GM18507 (cell line): ENCODE measurements around the gene KRT6A.

ENCODE experiments used
- DNase-seq: peaks from one replicate; pipeline ENCODE4 v3.0.0; 2011; ENCODE audit warnings: low read depth; ENCODE audit not compliant: insufficient read length; ENCODE audit errors: extremely low spot score
- FAIRE-seq: peaks from 2 replicates; lab custom pipeline; 2011; peaks lifted over from hg19 to GRCh38; lab: Jason Lieb, UNC

Gene KRT6A

DNA sequence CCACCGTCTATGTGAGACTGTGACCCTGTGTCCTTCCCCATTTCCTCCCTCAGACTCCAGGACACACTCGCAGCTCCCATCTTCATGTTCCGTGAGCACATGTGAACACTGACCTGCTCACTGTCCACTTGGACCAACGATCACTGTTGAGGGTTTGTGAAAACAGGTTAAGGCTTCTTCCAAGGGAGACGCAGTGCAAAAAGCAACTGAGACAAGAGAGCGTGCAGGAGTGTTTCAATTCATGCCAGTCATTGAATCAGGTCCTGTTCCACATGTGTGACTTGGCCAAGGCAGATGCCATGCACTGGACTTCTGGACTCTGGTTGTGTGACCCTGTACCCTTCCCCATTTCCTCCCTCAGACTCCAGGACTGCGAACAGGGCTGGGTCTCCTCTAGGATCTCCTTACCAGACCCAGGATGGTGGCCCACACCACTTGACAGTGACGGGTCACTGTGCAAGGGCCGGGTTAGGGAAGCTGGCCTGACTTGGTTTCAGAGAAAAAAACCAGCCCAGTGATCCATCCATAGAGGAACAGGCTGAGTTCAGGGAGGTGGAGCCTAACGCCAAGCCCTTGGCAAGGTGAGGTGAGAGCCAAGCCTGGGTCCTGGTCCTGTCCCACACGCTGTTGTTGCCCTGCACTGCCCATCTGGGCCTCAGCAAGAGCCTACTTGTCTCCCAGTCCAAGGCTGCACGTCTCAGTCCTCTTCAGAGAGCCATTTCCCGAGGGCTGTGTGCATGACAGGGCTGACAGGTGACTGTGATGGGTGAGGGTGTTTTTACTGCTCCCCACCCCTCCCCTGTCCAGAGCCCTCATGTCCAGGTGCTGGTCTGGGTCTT, 32.8 kb upstream of the KRT6A start:
- FAIRE-seq (no peak), DNase-seq (no peak)

DNA sequence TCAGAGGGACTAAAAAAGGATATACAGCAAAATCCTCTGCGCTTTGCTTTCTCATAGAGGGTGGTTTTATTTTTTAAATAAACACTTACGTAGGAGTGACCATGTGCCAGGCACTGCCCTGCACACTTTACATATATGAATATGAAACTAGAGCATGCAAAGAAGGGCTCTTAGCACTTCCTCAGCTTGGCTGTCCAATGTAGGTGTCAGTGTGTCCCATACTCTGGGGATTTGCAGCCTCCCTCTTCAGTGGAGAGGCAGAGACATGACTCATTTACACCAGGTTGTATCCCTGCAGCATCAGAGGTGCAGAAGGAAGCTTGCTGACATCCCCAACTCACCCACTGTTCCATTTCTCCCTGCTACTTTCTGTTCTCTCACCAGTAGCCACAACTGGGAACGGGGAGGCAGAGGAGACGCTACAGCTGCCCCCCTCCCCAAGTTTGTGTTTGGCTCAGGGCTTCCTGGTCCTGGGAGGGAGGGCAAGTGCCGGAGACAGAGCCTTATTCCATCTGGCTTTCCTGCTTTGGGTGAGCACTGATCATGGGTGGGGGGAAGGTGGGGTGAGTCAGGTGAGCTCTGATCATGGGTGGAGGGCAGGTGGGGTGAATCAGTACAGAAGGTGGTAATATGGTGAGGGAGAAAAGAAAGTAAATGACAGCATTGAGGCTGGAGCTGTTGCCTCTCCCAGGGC, 32.0 kb upstream of the KRT6A start:
- FAIRE-seq: no peak

DNA sequence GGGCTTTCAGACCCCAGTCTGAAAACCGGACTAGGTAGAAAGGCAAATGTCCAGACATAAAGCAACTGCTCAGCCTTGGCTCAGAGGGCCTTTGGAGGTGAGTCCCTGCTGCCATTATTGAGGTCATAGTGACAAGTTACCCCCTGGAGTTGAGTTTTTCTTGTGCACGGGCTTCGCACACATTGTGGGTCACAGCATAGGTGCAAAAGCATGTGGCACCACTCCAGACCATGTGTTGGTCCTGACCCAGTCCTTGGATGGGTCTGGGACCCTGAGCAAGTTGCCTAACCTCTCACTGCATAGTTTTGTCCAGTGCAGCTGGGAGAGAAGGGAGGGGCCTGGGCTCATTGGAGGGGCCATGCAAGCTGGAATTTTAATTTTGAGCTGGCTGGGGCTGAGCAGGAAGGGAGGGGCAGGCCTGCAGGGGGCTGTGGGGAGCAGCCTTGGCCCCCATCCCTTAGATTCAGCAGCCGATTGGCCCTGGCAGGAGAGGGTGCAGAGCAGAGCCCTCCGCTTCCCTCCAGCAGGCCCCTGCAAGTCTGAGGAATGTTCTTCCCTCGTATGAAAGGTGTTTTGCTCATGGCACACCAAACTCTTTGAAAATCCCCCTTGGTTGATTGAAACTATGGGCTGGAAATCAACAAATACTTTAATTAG, 31.3 kb upstream of the KRT6A start:
- no peak for DNase-seq
- no peak for FAIRE-seq

More for the DNA sequence above, 32.0 kb upstream of the KRT6A start:
- DNase-seq: no peak

DNA sequence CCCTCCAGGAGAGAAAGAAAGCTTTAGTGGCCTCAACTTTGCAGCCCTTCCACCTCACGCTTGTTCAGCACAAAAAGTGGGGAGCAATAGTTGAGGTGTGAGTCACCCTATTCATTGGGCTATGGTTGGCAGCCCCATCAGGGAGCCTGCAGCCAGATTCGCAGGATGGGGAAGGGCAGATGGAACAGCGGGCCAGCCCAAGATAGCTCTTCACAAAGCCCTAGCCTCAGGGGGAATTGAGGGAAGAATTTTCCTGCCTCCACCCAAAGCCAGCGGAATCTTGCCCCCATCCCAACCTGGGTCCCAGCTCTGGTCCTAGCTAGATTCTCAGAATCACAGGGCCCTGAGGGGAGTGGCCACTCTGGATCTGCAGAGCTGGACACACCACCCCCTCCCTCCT, 30.8 kb upstream of the KRT6A start:
- FAIRE-seq (no peak), DNase-seq (no peak)

DNA sequence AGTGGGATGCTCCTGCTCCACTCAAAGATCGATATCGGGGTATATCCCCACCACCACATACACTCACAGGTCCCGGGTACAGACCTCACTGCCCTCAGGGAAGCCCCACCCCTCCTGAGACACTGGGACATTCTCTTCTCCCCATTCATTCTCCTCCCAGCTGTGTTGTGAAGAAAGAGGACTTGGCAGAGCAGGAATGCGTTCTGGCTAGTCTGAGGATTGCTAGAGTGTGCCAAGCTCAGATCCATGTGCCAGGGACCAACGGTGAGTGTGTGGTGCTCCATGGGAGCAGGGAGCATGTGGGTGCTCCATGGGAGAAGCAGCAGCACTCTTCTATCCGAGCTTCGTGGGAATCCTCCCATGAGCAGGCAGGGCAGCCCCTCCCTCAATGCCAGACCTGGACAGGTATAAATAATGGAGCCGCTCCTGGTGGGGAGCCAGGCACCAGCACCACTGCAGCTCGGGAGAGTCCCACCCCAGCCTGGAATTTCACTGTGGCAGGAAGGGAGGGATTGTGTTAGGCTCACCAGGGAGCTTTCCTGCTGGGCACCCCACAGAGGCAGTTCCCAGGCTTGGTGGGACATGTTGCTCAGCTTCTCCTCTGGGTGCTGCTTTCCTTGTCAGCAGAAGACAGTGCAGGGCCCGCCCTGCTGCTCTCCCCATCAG, 29.4 kb upstream of the KRT6A start:
- FAIRE-seq (no peak), DNase-seq (no peak)

DNA sequence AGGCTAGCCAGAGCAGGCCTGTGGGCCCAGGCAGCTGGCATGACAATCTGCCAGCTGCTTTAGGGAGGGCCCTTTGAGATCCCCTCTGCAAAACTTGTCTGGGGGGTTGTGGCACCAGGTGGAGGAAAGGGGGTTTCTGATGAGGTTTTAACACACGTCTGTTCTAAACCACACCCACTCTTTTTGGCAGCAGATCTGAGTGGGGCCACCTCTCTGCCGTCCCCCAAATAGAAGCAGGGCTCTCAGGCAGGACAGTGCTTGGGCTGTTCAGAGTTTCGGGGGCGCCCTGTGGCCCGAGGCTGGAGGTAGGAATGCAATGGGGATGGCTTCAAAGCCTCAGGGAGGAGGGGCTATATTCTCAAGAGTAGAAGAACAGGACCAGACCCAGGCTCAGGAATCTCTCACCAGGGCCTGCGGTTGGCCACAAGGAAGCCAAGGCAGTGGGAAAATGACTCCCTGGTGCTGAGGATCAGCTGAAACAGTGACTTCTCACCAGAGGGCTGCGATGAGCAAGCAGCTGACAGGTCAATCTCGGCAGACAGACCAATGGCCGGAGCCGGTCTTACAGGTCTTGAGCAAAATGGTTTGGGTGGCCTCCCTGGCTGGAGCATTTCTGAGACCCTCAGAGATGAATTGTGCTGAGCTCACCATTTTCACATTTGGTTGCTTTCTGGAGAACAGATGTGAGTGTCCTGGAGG, 28.7 kb upstream of the KRT6A start:
- FAIRE-seq (no peak), DNase-seq (no peak)

DNA sequence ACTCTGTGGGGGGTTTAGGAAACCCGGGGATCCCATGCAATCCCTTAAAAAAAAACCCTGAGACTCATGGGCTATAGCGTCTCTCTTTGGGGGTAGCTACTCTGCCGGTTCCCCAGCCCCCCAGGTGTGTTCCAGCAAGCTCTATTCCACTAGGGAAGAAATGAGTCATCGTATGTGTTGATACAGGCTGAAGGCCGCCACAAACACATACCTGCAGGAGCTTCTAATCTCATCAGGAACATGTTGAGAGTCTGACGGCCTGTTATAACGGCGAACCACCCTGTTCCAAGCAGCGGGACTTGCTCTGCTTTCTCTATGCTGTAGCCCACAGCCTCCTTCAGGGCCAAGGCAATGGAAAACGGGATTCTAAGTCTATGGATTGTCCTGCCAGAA, 28.1 kb upstream of the KRT6A start:
- DNase-seq: no peak

DNA sequence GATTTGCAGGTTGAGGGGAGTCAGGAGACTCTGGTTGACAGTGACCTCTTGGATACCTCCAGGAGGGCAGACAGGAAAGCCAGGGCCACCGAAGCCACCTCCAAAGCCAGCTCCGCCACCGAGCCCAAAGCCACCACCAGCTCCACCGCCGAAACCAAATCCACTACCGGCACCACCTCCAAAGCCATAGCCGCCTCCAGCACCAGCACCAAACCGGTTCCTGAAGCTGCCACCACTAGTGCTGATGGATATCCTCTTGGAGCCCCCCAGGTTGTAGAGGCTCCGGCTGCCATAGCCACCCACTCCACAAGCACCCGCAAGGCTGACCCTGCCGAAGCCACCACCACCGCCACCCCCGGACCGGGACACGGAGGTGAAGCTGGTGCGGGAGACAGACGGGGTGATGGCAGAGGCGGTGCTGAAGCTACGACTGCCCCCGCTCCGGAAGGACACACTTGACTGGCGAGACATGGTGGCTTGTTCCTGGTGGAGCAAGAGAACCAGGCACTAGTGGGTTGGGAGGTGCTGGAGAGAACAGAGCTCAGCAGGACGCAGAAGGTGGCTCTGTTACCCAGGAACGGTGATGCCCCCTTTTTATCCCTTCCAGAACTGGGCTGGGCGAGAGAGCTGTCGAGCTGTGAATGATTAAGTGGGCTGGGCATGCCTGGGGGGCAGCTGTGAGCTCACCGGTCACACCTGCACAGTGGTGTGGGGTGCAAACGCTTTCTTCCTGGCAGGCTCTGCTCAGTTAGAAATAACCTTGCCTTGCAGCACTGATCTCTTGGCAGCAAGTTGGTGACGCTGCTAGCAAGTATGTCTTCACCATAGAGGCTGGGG, 27.0 kb upstream of the KRT6A start, which contains the start of gene KRT5:
Gene KRT5, minus strand, starts transcription at position 569 of the 837 bp plus-strand sequence. Its CDS starts 98 bp downstream, at position 471.
- FAIRE-seq (no peak), DNase-seq (no peak)

More for the DNA sequence above, 28.1 kb upstream of the KRT6A start:
- no peak for FAIRE-seq

DNA sequence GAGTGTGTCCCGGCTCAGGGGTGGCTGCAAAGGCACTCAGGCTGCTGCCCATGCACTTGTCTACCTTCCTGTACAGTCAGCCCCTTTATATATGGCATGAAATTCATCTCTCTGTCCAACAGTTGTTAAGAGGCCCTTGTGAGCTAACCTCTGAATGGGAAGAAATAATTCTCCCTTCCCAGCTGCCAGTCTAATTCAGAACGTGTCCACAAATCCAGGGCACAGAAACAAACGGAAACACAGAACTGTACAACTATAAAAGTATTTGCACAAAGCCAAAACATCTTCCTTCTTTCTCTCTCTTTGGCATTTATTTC, 26.3 kb upstream of the KRT6A start:
- DNase-seq (no peak), FAIRE-seq (no peak)

DNA sequence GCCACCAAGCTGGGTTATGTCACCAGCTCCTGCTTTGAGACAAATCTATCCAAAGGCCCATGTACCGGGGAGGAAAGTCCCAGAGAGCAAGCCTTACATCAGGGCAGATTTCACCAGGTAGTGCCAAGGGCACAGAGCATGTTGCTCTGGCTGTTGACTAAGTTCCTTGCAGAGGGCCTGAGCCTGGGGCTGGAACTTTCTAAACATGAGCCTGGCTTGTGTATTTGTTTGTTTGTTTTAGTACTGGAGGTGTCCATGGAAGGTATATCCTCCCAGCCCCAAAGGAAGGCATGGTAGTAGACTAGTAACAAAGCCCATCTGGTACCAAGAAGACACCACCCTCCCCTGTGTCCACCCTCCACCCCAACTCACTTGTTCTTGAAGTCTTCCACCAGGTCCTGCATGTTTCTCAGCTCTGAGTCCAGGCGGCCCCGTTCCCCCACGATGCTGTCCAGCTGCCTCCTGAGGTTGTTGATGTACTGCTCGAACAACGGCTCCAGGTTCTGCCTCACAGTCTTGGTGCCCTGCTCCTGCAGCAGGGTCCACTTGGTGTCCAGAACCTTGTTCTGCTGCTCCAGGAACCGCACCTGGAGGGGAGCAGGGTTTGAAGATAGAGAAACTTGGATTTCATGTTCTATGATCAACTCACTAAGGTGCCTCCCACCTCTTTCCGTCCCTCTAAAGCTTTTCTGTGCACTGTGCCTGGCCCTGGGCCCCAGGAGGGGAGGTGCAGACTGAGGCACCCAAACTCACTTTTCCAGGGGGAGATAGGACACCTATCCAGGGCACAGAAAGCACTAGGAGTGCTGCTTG, 25.7 kb upstream of the KRT6A start:
- FAIRE-seq (no peak), DNase-seq (no peak)

DNA sequence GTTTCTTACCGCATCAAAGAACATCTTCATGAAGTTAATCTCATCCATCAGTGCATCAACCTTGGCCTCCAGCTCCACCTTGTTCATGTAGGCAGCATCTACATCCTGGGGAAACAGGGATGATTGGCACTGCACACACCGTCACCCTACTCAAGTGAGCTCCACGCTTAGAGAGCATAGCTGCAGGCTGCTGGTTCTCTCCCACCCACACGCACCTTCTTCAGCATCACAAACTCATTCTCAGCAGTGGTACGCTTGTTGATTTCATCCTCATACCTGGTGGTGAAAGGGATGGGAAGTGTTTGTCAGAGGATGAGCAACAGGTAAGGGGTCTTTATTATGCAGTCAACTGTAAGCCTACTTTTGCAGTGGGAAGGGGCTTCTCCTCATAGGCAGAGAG, 24.8 kb upstream of the KRT6A start:
- no peak for FAIRE-seq
- no peak for DNase-seq

DNA sequence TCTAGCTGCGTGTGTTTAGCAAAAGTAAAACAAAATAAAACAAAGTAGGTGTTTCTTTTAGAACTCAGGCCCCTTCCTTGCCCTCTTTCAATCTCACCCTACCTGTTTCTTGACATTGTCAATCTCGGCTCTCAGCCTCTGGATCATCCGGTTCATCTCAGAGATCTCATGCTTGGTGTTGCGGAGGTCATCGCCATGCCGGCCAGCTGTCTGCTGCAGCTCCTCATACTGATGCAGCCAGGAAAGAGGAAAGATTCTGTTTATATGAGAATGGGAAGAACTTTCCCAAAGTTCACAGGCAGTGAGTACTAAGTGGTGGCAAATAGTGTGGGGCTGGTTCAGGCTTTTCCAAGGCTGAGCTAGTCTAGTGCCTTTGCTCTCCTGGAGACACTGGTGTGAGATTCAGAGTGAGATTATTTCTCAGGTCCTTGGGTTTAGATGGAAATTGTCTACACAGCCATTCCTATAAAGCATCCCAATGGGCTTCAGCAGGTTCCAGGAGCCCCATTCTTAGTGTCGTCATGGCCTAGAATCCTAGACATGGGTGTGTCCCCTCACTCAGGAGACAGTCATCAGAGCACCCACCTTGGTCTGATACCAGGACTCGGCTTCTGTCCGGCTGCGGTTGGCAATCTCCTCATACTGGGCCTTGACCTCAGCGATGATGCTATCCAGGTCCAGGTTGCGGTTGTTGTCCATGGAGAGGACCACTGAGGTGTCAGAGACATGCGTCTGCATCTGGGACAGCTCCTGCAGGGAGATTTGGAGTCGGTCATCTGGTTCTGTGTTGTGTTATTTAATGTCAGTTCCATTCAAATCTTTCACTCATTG, 24.2 kb upstream of the KRT6A start:
- no peak for FAIRE-seq
- DNase-seq: no peak

DNA sequence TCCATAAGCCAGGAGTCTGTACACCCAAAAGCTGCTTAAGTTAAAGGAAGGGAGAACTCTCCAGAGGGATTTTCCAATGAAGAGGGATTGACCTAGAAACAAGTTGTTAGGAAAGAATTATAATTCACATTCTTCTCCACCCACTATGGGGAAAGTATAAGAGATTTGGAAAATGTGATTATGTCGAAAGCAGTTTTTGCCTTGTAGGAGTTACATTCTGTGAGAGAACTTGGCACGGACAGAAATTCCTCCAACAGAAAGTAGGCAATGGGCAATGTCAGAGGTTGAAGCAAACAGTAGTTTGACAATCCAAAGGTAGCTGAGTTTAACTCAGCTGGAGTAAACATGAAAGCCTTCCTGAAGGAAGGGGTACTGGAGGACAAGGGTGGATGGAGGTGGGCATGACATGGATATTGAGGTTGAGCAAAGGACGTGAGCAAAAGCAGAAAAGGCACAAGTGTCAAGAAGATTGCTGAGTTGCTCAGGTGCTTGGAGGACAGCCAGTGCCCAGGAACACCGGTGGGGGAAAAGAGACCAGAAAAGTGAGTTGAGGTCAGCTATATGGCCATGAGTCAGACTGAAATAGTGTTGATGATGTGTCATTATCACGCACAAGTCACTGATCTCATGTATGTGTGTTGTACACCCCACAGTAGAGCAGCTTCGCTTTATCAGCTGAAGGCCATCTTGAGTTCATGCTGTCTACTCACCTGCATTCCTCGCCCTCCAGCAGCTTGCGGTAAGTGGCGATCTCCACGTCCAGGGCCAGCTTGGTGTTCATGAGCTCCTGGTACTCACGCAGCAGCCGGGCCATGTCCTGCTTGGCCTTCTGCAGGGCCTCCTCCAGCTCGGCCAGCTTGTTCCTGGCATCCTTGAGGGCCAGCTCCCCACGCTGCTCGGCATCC, 23.1 kb upstream of the KRT6A start:
- FAIRE-seq: no peak
- no peak for DNase-seq

DNA sequence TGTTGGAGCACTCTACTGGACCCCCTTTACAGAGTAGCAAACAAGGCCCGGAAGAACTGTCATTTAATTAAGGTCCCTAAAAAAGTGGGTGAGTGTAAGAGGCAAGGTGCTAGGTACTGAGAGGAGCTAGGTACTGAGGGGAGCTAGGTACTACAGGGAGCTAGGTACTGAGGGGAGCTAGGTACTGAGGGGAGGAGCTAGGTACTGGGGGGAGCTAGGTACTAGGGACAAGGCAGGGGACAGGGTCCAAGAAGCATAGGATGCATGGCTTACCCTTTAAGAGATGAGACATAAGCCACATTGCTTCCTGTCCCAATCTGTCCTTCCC, 22.2 kb upstream of the KRT6A start:
- FAIRE-seq (no peak), DNase-seq (no peak)

DNA sequence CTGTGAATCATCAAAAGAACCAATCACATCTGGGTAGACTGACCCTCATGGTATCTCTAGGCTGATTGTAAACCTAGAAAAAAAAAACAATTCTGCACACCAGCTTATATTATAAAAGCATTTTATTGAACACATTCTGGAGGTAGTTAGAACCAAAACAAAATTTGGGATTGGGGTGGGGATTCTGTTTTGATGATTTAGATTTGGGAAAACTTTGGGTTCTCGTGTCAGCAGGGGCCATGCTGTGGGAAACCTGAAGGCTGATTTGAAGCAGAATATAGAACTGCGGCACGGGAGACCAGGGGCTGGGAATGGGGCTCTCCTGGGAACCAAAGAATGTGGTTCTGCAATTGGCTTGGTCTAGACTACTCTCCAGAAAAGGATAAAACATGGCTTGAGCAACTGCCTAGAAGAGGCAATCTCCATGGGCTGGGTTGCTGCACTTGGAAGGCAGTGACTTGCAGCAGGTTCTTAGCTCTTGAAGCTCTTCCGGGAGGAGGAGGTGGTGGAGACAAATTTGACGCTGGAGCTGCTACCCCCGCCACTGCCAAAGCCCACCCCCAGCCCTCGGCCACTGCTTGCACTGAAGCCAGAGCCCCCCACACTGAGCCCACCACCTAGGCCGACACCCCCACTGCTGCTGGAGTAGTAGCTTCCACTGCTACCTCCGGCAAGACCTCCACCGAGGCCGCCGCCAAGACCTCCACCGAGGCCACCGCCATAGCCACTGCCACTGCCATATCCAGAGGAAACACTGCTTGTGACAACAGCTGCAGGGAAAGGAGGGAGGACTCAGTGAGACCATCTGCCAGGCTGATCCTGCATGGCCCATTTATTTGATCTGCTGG, 21.6 kb upstream of the KRT6A start:
- FAIRE-seq (no peak), DNase-seq (no peak)
